Loucy (cell line): Measurements from ENCODE around the gene ACOT4.

ENCODE experiments used
- H2AFZ ChIP-seq: fragments of 200-600 bp; sonication (generic); 2 replicates; pipeline ENCODE4 v1.6.0; 2016; ENCODE audit warnings: antibody characterized with exemption, mild to moderate bottlenecking, low read length, moderate library complexity
- H3F3A ChIP-seq: fragments of 200-600 bp; 2 replicates; pipeline ENCODE4 v1.6.0; 2016; ENCODE audit warnings: antibody characterized with exemption, low read depth, mild to moderate bottlenecking
- H3K27me3 ChIP-seq: fragments of 200-600 bp; sonication (generic); 2 replicates; pipeline ENCODE4 v1.6.1; 2014; ENCODE audit warnings: low read length, mild to moderate bottlenecking; ENCODE audit not compliant: insufficient read depth, poor library complexity, severe bottlenecking
- H3K36me3 ChIP-seq: fragments of 200-600 bp; sonication (generic); 2 replicates; pipeline ENCODE4 v1.6.1; 2016; ENCODE audit warnings: low read length; ENCODE audit not compliant: insufficient read depth
- H3K4me1 ChIP-seq: fragments of 200-600 bp; sonication (generic); 2 replicates; pipeline ENCODE4 v1.5.1; 2014; ENCODE audit warnings: low read length, mild to moderate bottlenecking; ENCODE audit not compliant: insufficient read depth, poor library complexity, severe bottlenecking
- H3K4me2 ChIP-seq: fragments of 200-600 bp; sonication (generic); 2 replicates; pipeline ENCODE4 v1.6.0; 2014; ENCODE audit warnings: antibody characterized with exemption, low read length, low read depth, mild to moderate bottlenecking; ENCODE audit not compliant: poor library complexity, severe bottlenecking
- H3K4me3 ChIP-seq: fragments of 200-600 bp; sonication (generic); 2 replicates; pipeline ENCODE4 v1.5.1; 2014; ENCODE audit warnings: low read length, mild to moderate bottlenecking, mixed read lengths; ENCODE audit not compliant: poor library complexity, severe bottlenecking
- H3K79me2 ChIP-seq: fragments of 200-600 bp; sonication (generic); 2 replicates; pipeline ENCODE4 v1.6.1; 2014; ENCODE audit warnings: low read length; ENCODE audit not compliant: insufficient read depth
- H3K9ac ChIP-seq: fragments of 200-600 bp; sonication (generic); 2 replicates; pipeline ENCODE4 v1.6.0; 2014; ENCODE audit warnings: mild to moderate bottlenecking, low read depth, low read length, moderate library complexity; ENCODE audit not compliant: poor library complexity, severe bottlenecking
- H3K9me2 ChIP-seq: fragments of 200-600 bp; sonication (generic); replicated peaks from 2 replicates; pipeline ENCODE4 v1.6.1; 2016; ENCODE audit warnings: low read depth, low read length, mixed read lengths
- H3K9me3 ChIP-seq: fragments of 200-600 bp; sonication (generic); 2 replicates; pipeline ENCODE4 v1.6.1; 2014; ENCODE audit warnings: mild to moderate bottlenecking, antibody characterized with exemption, low read length, low read depth; ENCODE audit not compliant: insufficient read depth
- H4K20me1 ChIP-seq: fragments of 200-600 bp; sonication (generic); 2 replicates; pipeline ENCODE4 v1.6.0; 2014; ENCODE audit warnings: antibody characterized with exemption, low read length, mild to moderate bottlenecking; ENCODE audit not compliant: insufficient read depth, poor library complexity, severe bottlenecking
- CTCF ChIP-seq: fragments of 200-600 bp; sonication (generic); conservative IDR thresholded peaks from 2 replicates; pipeline ENCODE4 v1.5.1; 2014; ENCODE audit warnings: mild to moderate bottlenecking, antibody characterized with exemption, low read length
- EZH2phosphoT487 ChIP-seq: fragments of 200-600 bp; IDR thresholded peaks from 2 replicates; pipeline ENCODE4 v1.6.1; 2018; ENCODE audit warnings: antibody characterized with exemption, mild to moderate bottlenecking, moderate library complexity, borderline replicate concordance

Gene ACOT4

GRCh38 chr14:73620268-73620667 lies 28.6 kb downstream of the ACOT4 start:
- H3K36me3 ChIP-seq = no peaks in the 10 kb centered on the region

GRCh38 chr14:73623504-73624054 lies 31.9 kb downstream of the ACOT4 start:
- no peak overlapping the region for H3K4me3 ChIP-seq
- H3K9ac ChIP-seq = no peak overlapping the region
- no peaks in the 10 kb centered on the region for H3K36me3 ChIP-seq
- H3F3A ChIP-seq = no peaks in the 10 kb centered on the region
- no peak overlapping the region for H3K4me2 ChIP-seq
- no peaks in the 10 kb centered on the region for H4K20me1 ChIP-seq
- H3K9me3 ChIP-seq = no peaks in the 10 kb centered on the region
- H2AFZ ChIP-seq = no peak overlapping the region
- H3K79me2 ChIP-seq = no peaks in the 10 kb centered on the region
- no peaks in the 10 kb centered on the region for H3K9me2 ChIP-seq
- no peaks in the 10 kb centered on the region for H3K27me3 ChIP-seq
- TF ChIP-seq EZH2phosphoT487 = no peak
- no peak for TF ChIP-seq CTCF
- H3K4me1 ChIP-seq = no peaks in the 10 kb centered on the region

More at GRCh38 chr14:73620268-73620667, 28.6 kb downstream of the ACOT4 start:
- no peaks in the 10 kb centered on the region for H3F3A ChIP-seq
- no peaks in the 10 kb centered on the region for H3K9me2 ChIP-seq
- H3K4me3 ChIP-seq = no peak overlapping the region
- H3K4me1 ChIP-seq = no peaks in the 10 kb centered on the region
- no peak overlapping the region for H3K4me2 ChIP-seq
- H4K20me1 ChIP-seq = no peaks in the 10 kb centered on the region
- TF ChIP-seq EZH2phosphoT487 (no peak), CTCF (no peak)
- no peak overlapping the region for H2AFZ ChIP-seq
- no peak overlapping the region for H3K9ac ChIP-seq
- H3K9me3 ChIP-seq = no peaks in the 10 kb centered on the region
- no peaks in the 10 kb centered on the region for H3K27me3 ChIP-seq
- no peaks in the 10 kb centered on the region for H3K79me2 ChIP-seq

GRCh38 chr14:73625706-73626105 lies 34.0 kb downstream of the ACOT4 start:
- Histone ChIP-seq H3K9me3 (no peaks in the 10 kb centered on the region), H3K9ac (no peak overlapping the region), H3K36me3 (no peaks in the 10 kb centered on the region), H4K20me1 (no peaks in the 10 kb centered on the region), H3K9me2 (no peaks in the 10 kb centered on the region), H3F3A (no peaks in the 10 kb centered on the region), H3K27me3 (no peaks in the 10 kb centered on the region), H3K4me3 (no peak overlapping the region), H3K4me1 (no peaks in the 10 kb centered on the region), H2AFZ (no peak overlapping the region), H3K4me2 (no peak overlapping the region), H3K79me2 (no peaks in the 10 kb centered on the region)
- TF ChIP-seq EZH2phosphoT487 (no peak), CTCF (no peak)
